GM21528 (cell line): ENCODE data around the gene ANGEL2.
"Not testable (repeated sequence)": the region's sequence is repeated elsewhere in the genome, so short reads cannot be mapped to it uniquely, and the experiment has no call there.

Experiments
- ATAC-seq: cut with Tn5 transposase; IDR thresholded peaks from one replicate; pipeline ENCODE4 v1.9.1; 2021; ENCODE audit warnings: mild to moderate bottlenecking, moderate library complexity; ENCODE audit not compliant: unreplicated experiment, low FRiP score

Gene ANGEL2

GRCh38 chr1:213019450-213019849 is 3.8 kb upstream of the ANGEL2 start:
- ATAC-seq: no peak

GRCh38 chr1:213017447-213018273 is 2.0 kb upstream of the ANGEL2 start:
- ATAC-seq: no peak

- no peak for ATAC-seq
Measured at GRCh38 chr1:213014642-213015041, 1.0 kb downstream of the ANGEL2 start.

GRCh38 chr1:213008564-213008963 is 7.1 kb downstream of the ANGEL2 start:
- peak; percentile 79 for ATAC-seq

GRCh38 chr1:213003256-213003655 is 12.4 kb downstream of the ANGEL2 start:
- no peak for ATAC-seq

GRCh38 chr1:212994926-212995325 is 20.7 kb downstream of the ANGEL2 start:
- no peak for ATAC-seq

GRCh38 chr1:212993960-212994359 is 21.7 kb downstream of the ANGEL2 start:
- not testable (repeated sequence) for ATAC-seq

- no peak for ATAC-seq
Measured at GRCh38 chr1:212990276-212990675, 25.4 kb downstream of the ANGEL2 start.

DNA sequence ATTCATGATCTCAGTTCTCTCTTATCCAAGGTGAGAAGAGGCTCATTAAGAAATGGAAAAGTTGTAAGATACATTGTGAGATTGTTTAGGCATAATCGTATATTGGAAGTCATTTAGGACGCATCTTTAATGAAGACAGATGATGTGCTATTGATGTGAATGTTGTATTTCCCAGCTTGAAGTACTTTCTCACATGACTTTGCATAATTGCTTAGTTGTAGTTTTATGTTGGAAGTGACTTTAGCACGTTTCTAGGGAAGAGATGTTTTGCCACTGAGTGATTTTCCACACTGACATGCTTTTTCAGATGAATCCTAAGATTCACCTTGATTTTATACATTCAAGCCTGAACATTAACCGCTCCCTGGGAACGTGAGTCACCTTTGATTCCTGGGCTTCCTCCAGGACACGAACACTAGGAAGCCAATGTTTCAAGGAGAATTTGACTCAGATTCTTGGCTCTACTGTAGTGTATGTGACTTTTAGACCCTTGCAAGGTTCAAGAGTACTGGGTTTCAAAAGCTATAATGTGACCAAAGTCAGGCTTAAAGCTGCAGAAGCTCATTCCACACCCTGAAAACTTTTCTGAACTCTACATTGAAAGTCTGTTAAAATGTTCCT is 27.9 kb downstream of the ANGEL2 start:
- no peak for ATAC-seq

DNA sequence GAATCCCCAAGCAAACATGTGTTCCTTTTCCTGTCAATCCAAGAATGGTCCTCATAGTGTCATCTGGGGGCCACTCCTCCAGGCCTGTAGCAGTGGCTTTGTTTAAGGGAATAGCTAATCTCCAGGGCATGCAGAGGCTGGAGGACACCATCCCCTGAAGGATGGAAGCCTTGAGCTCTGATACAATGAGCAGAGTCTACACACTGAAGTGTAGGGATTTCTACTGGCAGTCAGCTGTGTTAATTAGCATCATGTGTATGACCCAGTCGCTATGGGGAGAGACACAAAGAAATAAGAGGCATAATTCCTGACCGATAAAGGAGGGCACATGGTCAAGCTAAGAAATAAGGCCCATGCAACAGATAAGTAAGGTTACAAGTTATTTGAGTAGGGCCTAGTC is 29.1 kb downstream of the ANGEL2 start:
- no peak for ATAC-seq

DNA sequence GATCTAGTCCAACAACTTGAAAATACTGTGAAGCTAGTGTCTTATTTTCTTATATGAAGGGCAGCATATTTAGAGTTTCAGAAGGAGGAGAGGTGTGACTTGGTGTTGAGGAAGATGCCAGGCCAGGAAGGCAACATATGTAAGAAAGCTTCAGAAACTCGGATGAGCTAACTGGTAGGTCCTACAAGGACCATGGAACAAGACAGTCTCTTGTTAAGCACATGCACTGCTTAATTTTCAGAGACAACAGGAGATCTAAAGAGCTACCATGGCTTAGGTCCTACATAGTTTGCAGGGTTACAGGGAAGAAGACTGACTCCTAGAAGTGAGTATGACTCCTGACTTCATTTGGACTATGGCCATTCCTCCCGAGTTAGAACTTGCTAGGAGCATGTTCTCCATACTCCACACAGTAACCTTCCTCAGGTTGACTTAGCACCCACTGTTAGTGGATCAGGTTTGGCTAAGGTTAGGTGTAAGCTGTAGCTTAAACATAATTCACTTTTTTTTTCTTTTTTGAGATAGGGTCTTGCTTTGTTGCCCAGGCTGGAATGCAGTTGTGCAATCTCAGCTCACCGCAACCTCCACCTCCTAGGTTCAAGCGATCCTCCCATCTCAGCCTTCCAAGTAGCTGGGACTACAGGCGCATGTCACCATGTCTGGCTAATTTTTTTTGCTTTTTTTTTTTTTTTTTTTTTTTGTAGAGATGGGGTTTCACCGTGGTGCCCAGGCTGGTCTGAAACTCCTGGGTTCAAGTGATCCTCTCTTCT is 31.0 kb downstream of the ANGEL2 start:
- no peak for ATAC-seq

DNA sequence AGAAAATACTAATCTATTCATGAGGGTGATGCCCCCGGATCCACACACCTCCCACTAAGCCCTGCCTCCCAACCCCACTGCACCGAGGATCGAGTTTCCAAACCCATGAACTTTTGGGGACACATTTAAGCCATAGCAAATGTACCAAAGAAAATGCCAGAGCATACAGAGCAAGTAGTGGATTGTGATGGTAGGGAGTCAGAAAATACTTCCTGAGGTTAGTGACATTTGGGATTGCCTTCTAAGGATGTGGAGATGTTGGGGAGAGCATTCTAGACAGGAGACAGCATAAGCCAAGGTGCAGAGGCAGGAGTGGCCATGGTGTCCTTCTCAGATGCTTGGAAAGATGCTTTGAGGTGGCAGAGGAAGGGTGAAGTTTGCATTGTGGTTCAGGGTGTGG is 32.2 kb downstream of the ANGEL2 start:
- ATAC-seq: no peak

DNA sequence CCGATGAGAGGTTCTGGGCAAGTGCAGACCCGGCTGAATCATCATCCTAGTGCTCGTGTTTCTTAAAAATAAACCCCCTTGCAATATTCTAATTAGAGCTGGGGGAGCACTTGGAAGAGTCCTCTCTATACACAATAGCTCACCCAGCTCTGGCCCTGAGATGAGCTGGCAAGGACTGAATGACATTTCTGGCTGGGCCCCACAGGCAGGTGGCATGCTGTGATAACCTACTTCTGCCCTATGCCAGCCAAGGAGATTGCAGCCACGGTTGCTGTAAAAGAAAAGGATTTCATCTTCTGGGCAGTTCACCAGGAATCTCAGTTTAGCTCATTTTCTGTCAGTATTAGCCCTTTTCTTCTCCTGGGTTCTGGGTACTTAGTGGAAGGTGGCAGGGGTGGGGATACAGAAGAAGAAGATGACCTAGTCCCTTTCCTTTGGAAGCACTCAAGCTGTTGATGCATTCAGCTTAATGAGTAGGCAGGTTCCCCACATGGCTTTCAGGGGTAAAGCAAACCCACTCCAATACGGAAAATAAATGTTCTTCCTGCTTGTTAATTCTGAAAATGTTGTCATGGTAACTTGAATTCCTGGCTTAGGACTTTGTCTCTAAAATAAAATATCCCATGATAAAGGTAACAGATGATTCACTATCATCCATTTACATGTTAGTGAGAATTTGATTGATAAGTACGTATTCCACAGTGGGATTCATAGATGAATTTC is 33.1 kb downstream of the ANGEL2 start:
- no peak for ATAC-seq

GRCh38 chr1:212981571-212982328 is 33.9 kb downstream of the ANGEL2 start:
- peak; percentile 66 for ATAC-seq

- no peak for ATAC-seq
Measured at GRCh38 chr1:212981025-212981495, 34.6 kb downstream of the ANGEL2 start.

GRCh38 chr1:212980123-212980785 is 35.4 kb downstream of the ANGEL2 start:
- ATAC-seq: no peak

GRCh38 chr1:212979340-212980122 is 36.1 kb downstream of the ANGEL2 start:
- peak; percentile 78 for ATAC-seq

DNA sequence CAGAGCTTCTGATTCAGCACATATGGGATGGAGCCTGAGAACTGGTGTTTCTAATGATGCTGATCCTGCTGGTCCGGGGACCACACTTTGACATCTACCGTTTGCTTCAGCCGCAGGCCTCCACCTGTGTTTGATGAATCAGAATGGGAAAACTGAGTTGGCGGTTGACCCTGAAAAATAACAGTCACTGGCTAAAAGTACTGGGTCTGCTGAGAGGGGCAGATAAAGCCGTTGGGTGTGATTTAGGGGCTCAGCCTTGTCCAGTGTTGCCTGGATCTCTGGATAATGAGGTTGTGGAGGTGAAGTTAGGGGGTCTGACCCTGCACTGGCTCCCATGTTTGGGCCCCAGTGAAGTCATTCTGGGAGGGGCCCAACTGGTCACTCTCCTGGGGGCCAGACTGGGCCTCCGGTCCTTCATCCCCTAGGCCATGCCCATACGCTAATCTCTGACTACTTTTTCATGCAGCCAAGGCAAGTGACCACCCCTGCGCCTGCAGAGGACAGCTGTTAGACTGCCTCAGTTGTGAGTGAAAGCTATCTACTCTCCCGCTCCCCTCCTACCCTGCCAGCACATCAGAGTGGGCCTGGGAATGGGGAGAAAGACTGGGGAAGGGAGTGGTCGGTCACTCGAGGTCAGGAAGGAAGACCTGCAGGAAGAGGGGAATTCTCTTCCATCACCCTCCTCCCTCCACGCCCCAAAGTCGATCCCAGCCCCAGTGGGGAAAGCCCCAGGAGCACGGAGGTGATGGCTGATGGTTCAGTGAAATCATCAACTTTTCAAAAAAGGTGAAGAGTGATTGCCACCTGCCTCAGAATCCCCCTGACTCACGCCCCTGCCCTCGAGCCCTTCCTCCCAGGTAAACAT is 37.7 kb downstream of the ANGEL2 start:
- no peak for ATAC-seq
